ENCODE results near the gene FAM20C.

DNA sequence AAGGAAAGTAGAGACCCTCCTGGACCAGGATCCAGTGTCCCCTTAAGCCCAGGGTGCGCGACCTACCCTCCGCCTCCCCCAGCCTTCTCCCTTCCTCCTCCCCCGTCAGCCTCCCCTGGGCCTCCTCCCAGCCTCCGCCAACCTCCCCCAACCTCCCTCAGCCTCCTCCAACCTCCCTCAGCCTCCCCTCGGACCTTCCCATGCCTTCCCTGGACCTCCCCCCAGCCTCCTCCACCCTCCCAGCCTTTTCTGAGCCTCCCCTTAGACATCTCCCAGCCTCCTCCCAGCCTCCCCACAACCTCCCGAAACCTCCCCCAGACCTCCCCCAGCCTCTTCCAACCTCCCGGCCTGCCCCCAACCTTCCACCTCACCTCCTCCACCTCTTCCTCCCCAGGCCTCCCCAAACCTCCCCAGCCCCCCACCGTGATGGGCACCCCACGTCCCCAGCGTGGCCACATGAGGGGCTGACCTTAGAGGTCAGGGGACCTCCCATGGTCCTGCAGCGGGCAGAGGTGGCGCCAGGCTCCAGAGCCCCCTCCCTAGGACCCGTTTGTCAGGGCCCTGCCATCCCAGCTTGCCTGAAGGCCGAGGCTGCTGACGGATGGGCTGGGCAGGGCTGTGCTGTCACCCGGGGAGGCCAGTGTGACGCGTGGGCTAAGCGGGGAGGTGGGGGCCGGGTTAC is 18.8 kb downstream of the FAM20C start:
- TF ChIP-seq POLR2A (IDR thresholded peaks at IDR 0.05): no peak
- TF ChIP-seq, protein P1, sequence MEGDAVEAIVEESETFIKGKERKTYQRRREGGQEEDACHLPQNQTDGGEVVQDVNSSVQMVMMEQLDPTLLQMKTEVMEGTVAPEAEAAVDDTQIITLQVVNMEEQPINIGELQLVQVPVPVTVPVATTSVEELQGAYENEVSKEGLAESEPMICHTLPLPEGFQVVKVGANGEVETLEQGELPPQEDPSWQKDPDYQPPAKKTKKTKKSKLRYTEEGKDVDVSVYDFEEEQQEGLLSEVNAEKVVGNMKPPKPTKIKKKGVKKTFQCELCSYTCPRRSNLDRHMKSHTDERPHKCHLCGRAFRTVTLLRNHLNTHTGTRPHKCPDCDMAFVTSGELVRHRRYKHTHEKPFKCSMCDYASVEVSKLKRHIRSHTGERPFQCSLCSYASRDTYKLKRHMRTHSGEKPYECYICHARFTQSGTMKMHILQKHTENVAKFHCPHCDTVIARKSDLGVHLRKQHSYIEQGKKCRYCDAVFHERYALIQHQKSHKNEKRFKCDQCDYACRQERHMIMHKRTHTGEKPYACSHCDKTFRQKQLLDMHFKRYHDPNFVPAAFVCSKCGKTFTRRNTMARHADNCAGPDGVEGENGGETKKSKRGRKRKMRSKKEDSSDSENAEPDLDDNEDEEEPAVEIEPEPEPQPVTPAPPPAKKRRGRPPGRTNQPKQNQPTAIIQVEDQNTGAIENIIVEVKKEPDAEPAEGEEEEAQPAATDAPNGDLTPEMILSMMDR (IDR thresholded peaks at IDR 0.05): no peak
